Ishikawa (cell line): Measurements from ENCODE around the gene MS4A13.

Experiments
- CEBPB ChIP-seq: IDR thresholded peaks from 2 replicates; pipeline ENCODE4 v1.6.1; 2012
- CREB1 ChIP-seq: IDR thresholded peaks from 2 replicates; pipeline ENCODE4 v1.6.1; 2012; ENCODE audit warnings: low read depth
- EP300 ChIP-seq: IDR thresholded peaks from 2 replicates; pipeline ENCODE4 v1.6.1; 2012; ENCODE audit warnings: borderline replicate concordance
- MAX ChIP-seq: IDR thresholded peaks from 2 replicates; pipeline ENCODE4 v1.6.1; 2012
- RAD21 ChIP-seq: IDR thresholded peaks from 2 replicates; pipeline ENCODE4 v1.6.1; 2012; ENCODE audit warnings: low read depth
- TAF1 ChIP-seq: IDR thresholded peaks from 2 replicates; pipeline ENCODE4 v1.6.1; 2012; ENCODE audit warnings: low read depth, mild to moderate bottlenecking
- TEAD4 ChIP-seq: IDR thresholded peaks from 2 replicates; pipeline ENCODE4 v1.6.1; 2012
- USF1 ChIP-seq: IDR thresholded peaks from 2 replicates; pipeline ENCODE4 v1.6.1; 2012
- YY1 ChIP-seq: IDR thresholded peaks from 2 replicates; pipeline ENCODE4 v1.6.1; 2012; ENCODE audit warnings: low read depth
- TF ChIP-seq, protein P1 (sequence below): IDR thresholded peaks from 2 replicates; pipeline ENCODE4 v1.6.1; 2012; ENCODE audit warnings: low read depth, mild to moderate bottlenecking

DNA sequence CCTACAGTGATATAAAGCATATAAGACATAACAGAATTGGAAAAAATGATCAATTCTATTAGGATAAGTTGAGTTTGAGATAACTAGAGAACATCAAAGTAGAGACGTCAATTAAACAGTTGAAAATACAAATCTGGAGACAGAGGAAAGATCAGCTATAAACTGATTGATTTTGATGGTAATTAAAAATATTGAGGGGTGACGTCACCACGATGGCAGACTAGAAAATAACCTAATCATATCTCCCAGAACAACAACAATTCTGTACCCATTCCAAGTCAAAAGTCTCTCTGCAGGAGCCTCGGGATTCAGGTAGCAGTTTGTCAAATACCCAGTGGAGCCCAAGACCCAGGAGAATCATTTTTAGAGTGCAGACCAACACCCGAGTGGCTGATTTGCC is 28.9 kb downstream of the MS4A13 start:
- TF ChIP-seq MAX (no peak), RAD21 (no peak), CREB1 (no peak), EP300 (no peak), TEAD4 (no peak), TAF1 (no peak), YY1 (no peak), USF1 (no peak), CEBPB (no peak)
- TF ChIP-seq, protein P1, sequence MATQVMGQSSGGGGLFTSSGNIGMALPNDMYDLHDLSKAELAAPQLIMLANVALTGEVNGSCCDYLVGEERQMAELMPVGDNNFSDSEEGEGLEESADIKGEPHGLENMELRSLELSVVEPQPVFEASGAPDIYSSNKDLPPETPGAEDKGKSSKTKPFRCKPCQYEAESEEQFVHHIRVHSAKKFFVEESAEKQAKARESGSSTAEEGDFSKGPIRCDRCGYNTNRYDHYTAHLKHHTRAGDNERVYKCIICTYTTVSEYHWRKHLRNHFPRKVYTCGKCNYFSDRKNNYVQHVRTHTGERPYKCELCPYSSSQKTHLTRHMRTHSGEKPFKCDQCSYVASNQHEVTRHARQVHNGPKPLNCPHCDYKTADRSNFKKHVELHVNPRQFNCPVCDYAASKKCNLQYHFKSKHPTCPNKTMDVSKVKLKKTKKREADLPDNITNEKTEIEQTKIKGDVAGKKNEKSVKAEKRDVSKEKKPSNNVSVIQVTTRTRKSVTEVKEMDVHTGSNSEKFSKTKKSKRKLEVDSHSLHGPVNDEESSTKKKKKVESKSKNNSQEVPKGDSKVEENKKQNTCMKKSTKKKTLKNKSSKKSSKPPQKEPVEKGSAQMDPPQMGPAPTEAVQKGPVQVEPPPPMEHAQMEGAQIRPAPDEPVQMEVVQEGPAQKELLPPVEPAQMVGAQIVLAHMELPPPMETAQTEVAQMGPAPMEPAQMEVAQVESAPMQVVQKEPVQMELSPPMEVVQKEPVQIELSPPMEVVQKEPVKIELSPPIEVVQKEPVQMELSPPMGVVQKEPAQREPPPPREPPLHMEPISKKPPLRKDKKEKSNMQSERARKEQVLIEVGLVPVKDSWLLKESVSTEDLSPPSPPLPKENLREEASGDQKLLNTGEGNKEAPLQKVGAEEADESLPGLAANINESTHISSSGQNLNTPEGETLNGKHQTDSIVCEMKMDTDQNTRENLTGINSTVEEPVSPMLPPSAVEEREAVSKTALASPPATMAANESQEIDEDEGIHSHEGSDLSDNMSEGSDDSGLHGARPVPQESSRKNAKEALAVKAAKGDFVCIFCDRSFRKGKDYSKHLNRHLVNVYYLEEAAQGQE = no peak
